Loucy (cell line): ENCODE data around the gene ZNRF3.

Experiments
- H2AFZ ChIP-seq: fragments of 200-600 bp; sonication (generic); 2 replicates; pipeline ENCODE4 v1.6.0; 2016; ENCODE audit warnings: antibody characterized with exemption, mild to moderate bottlenecking, low read length, moderate library complexity
- H3F3A ChIP-seq: fragments of 200-600 bp; 2 replicates; pipeline ENCODE4 v1.6.0; 2016; ENCODE audit warnings: antibody characterized with exemption, low read depth, mild to moderate bottlenecking
- H3K27me3 ChIP-seq: fragments of 200-600 bp; sonication (generic); 2 replicates; pipeline ENCODE4 v1.6.1; 2014; ENCODE audit warnings: low read length, mild to moderate bottlenecking; ENCODE audit not compliant: insufficient read depth, poor library complexity, severe bottlenecking
- H3K36me3 ChIP-seq: fragments of 200-600 bp; sonication (generic); 2 replicates; pipeline ENCODE4 v1.6.1; 2016; ENCODE audit warnings: low read length; ENCODE audit not compliant: insufficient read depth
- H3K4me1 ChIP-seq: fragments of 200-600 bp; sonication (generic); 2 replicates; pipeline ENCODE4 v1.5.1; 2014; ENCODE audit warnings: low read length, mild to moderate bottlenecking; ENCODE audit not compliant: insufficient read depth, poor library complexity, severe bottlenecking
- H3K4me2 ChIP-seq: fragments of 200-600 bp; sonication (generic); 2 replicates; pipeline ENCODE4 v1.6.0; 2014; ENCODE audit warnings: antibody characterized with exemption, low read length, low read depth, mild to moderate bottlenecking; ENCODE audit not compliant: poor library complexity, severe bottlenecking
- H3K4me3 ChIP-seq: fragments of 200-600 bp; sonication (generic); 2 replicates; pipeline ENCODE4 v1.5.1; 2014; ENCODE audit warnings: low read length, mild to moderate bottlenecking, mixed read lengths; ENCODE audit not compliant: poor library complexity, severe bottlenecking
- H3K79me2 ChIP-seq: fragments of 200-600 bp; sonication (generic); 2 replicates; pipeline ENCODE4 v1.6.1; 2014; ENCODE audit warnings: low read length; ENCODE audit not compliant: insufficient read depth
- H3K9ac ChIP-seq: fragments of 200-600 bp; sonication (generic); 2 replicates; pipeline ENCODE4 v1.6.0; 2014; ENCODE audit warnings: mild to moderate bottlenecking, low read depth, low read length, moderate library complexity; ENCODE audit not compliant: poor library complexity, severe bottlenecking
- H3K9me2 ChIP-seq: fragments of 200-600 bp; sonication (generic); replicated peaks from 2 replicates; pipeline ENCODE4 v1.6.1; 2016; ENCODE audit warnings: low read depth, low read length, mixed read lengths
- H3K9me3 ChIP-seq: fragments of 200-600 bp; sonication (generic); 2 replicates; pipeline ENCODE4 v1.6.1; 2014; ENCODE audit warnings: mild to moderate bottlenecking, antibody characterized with exemption, low read length, low read depth; ENCODE audit not compliant: insufficient read depth
- H4K20me1 ChIP-seq: fragments of 200-600 bp; sonication (generic); 2 replicates; pipeline ENCODE4 v1.6.0; 2014; ENCODE audit warnings: antibody characterized with exemption, low read length, mild to moderate bottlenecking; ENCODE audit not compliant: insufficient read depth, poor library complexity, severe bottlenecking
- EZH2phosphoT487 ChIP-seq: fragments of 200-600 bp; IDR thresholded peaks from 2 replicates; pipeline ENCODE4 v1.6.1; 2018; ENCODE audit warnings: antibody characterized with exemption, mild to moderate bottlenecking, moderate library complexity, borderline replicate concordance
- TF ChIP-seq, protein P1 (sequence below): fragments of 200-600 bp; sonication (generic); conservative IDR thresholded peaks from 2 replicates; pipeline ENCODE4 v1.5.1; 2014; ENCODE audit warnings: mild to moderate bottlenecking, antibody characterized with exemption, low read length

ZNRF3 gene

GRCh38 chr22:29031227-29032011 is 148.0 kb downstream of the ZNRF3 start:
- Histone ChIP-seq H2AFZ (0 out of 2 replicates have a peak overlapping the region, but pooled peaks have one; percentile 9), H3K9me2 (no peaks in the 10 kb centered on the region), H3K36me3 (no peaks in the 10 kb centered on the region), H4K20me1 (no peaks in the 10 kb centered on the region), H3K79me2 (peaks cover 3% of the 10 kb centered on the region; the same call in 1 of the 2 replicates), H3K9ac (peak overlapping the region; percentile 64), H3K4me1 (peaks cover 25% of the 10 kb centered on the region), H3K4me3 (peak overlapping the region; percentile 74), H3F3A (no peaks in the 10 kb centered on the region), H3K4me2 (peak overlapping the region; percentile 59), H3K27me3 (no peaks in the 10 kb centered on the region), H3K9me3 (no peaks in the 10 kb centered on the region)
- TF ChIP-seq, protein P1, sequence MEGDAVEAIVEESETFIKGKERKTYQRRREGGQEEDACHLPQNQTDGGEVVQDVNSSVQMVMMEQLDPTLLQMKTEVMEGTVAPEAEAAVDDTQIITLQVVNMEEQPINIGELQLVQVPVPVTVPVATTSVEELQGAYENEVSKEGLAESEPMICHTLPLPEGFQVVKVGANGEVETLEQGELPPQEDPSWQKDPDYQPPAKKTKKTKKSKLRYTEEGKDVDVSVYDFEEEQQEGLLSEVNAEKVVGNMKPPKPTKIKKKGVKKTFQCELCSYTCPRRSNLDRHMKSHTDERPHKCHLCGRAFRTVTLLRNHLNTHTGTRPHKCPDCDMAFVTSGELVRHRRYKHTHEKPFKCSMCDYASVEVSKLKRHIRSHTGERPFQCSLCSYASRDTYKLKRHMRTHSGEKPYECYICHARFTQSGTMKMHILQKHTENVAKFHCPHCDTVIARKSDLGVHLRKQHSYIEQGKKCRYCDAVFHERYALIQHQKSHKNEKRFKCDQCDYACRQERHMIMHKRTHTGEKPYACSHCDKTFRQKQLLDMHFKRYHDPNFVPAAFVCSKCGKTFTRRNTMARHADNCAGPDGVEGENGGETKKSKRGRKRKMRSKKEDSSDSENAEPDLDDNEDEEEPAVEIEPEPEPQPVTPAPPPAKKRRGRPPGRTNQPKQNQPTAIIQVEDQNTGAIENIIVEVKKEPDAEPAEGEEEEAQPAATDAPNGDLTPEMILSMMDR = peak; percentile 61
- TF ChIP-seq EZH2phosphoT487 = no peak

DNA sequence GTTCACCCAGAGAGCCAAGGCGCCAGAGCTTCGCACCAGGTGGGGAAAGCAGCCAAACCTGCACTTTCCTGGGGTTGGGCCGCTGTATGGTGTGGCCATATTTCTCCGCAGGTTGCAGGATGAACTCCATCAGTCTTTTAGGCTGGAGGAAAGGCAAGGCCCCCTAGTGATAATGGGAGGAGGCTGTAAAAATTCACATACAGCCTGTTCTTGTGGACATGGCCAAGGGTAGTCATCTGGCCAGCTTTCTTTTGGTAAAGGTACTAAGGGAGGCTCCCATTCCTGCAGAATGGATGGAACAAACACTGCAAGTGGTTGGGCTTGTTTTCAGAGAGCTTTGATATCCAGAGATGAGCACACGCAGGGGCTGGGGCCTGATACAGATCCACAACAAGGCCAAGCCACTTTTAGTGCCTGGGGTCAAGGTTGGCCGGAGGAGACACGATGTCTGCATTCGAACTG is 148.7 kb downstream of the ZNRF3 start:
- Histone ChIP-seq H3F3A (no peaks in the 10 kb centered on the region), H3K4me1 (peaks cover 28% of the 10 kb centered on the region), H2AFZ (no peak overlapping the region), H3K27me3 (no peaks in the 10 kb centered on the region), H3K79me2 (peaks cover 3% of the 10 kb centered on the region; the same call in 1 of the 2 replicates), H3K36me3 (no peaks in the 10 kb centered on the region), H3K9ac (peak overlapping the region; percentile 64), H3K4me2 (peak overlapping the region; percentile 59), H3K9me2 (no peaks in the 10 kb centered on the region), H4K20me1 (no peaks in the 10 kb centered on the region), H3K9me3 (no peaks in the 10 kb centered on the region), H3K4me3 (peak overlapping the region; percentile 74)
- TF ChIP-seq, protein P1 = 0 out of 2 replicates have a peak, but pooled peaks have one; percentile 21
- no peak for TF ChIP-seq EZH2phosphoT487

DNA sequence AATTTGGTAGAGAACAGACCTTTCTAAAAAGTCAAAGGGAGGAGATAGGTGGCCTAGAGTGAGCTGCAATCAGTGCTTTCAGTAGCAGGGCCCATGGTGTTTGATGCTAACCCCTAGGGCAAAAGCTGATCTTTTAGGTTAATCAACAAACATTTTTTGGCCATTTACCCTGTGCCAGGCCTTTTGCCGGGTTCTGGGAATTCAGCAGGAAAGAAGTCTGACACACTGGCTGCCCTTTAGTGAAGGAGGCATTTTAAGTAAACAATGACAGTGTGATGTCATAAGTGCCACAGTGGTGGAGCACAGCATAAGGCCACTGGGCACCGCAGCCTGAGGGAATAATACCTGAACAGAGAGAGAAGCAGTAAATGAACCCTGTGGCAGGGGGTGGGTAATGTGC is 149.2 kb downstream of the ZNRF3 start:
- H3K4me1 ChIP-seq = peaks cover 33% of the 10 kb centered on the region
- H3F3A ChIP-seq = no peaks in the 10 kb centered on the region
- TF ChIP-seq EZH2phosphoT487 = no peak
- TF ChIP-seq, protein P1 = no peak

More for the DNA sequence above, 149.2 kb downstream of the ZNRF3 start:
- Histone ChIP-seq H3K9me3 (no peaks in the 10 kb centered on the region), H2AFZ (no peak overlapping the region), H3K9ac (no peak overlapping the region), H3K79me2 (peaks cover 3% of the 10 kb centered on the region; the same call in 1 of the 2 replicates), H3K27me3 (no peaks in the 10 kb centered on the region), H3K9me2 (no peaks in the 10 kb centered on the region), H3K36me3 (no peaks in the 10 kb centered on the region), H4K20me1 (no peaks in the 10 kb centered on the region), H3K4me2 (no peak overlapping the region), H3K4me3 (no peak overlapping the region)
